Thoracic aorta (tissue), 2 donors: ENCODE measurements around the gene SLC25A10. TPM values are rescaled to one million over a fixed set of nuclear protein-coding genes. Genes with fewer than 3 reads are reported as not detected.
A peak's percentile ranks its signal among the peaks of the same experiment; 100 is the strongest.

Experiments used
- ATAC-seq: fragments of 150-250 bp; one replicate; pipeline ENCODE4 v1.8.0; 2017; ENCODE audit warnings: low read depth; ENCODE audit not compliant: insufficient number of reproducible peaks, low FRiP score
- DNase-seq: peaks from one replicate; pipeline ENCODE4 v3.0.0-alpha.2; 2020; ENCODE audit warnings: low spot score
- H3K27ac ChIP-seq, 2 donors: fragments of 200-600 bp; sonication (generic); 1 replicate in 1 of 2; 2 replicates in 1 of 2; pipeline ENCODE4 v1.5.1; 2016; ENCODE audit warnings: mild to moderate bottlenecking in 2 of 2, moderate library complexity in 2 of 2
- H3K27me3 ChIP-seq: fragments of 200-600 bp; sonication (generic); replicated peaks from 2 replicates; pipeline ENCODE4 v1.6.0; 2016; ENCODE audit warnings: mild to moderate bottlenecking; ENCODE audit not compliant: insufficient read depth
- H3K36me3 ChIP-seq: fragments of 200-600 bp; sonication (generic); one replicate; pipeline ENCODE4 v1.5.1; 2016
- H3K4me1 ChIP-seq, 2 donors: fragments of 200-600 bp; sonication (generic); 1 replicate in 1 of 2; 2 replicates in 1 of 2; pipeline versions ENCODE4 v1.5.1 to v1.6.0; 2016; ENCODE audit warnings: low read depth in 2 of 2, mild to moderate bottlenecking in 1 of 2; ENCODE audit not compliant: control insufficient read depth in 1 of 2
- H3K4me3 ChIP-seq: fragments of 200-600 bp; sonication (generic); 2 replicates; pipeline ENCODE4 v1.5.1; 2016; ENCODE audit warnings: mild to moderate bottlenecking
- H3K9me3 ChIP-seq: fragments of 200-600 bp; sonication (generic); 2 replicates; pipeline ENCODE4 v1.5.1; 2016
- CTCF ChIP-seq: fragments of 200-600 bp; sonication (generic); IDR thresholded peaks from one replicate; pipeline ENCODE4 v1.5.1; 2019; ENCODE audit warnings: antibody characterized with exemption
- total RNA-seq, 2 donors: library from RNA; depleted of rRNA; stranded (reverse); fragments of >200 nt; gene quantifications; one replicate each; pipeline versions ENCODE4 v1.1.0 to v1.2.3, GENCODE V29; 2016

SLC25A10 gene
- total RNA-seq, 2 donors from 2014 or later, result 2.2 to 4.7 TPM

- H3K36me3 ChIP-seq, result peaks cover 70% of the 10 kb centered on the region
- H3K4me1 ChIP-seq, result peaks cover 0 to 3% of the 10 kb centered on the region in 2 donors
- no peak overlapping the region for H3K27ac ChIP-seq
- H3K4me3 ChIP-seq, result no peak overlapping the region
- H3K27me3 ChIP-seq, result no peaks in the 10 kb centered on the region
- ATAC-seq, result no peak
- no peak for DNase-seq
- no peak for TF ChIP-seq CTCF
- H3K9me3 ChIP-seq, result no peaks in the 10 kb centered on the region
Measured at GRCh38 chr17:81696218-81696941, 15.7 kb upstream of the SLC25A10 start.

- Histone ChIP-seq H3K27me3 (no peaks in the 10 kb centered on the region), H3K9me3 (no peaks in the 10 kb centered on the region), H3K4me3 (no peak overlapping the region), H3K4me1 (peaks cover 8 to 13% of the 10 kb centered on the region in 2 donors), H3K27ac (no peak overlapping the region), H3K36me3 (peaks cover 61% of the 10 kb centered on the region)
- no peak for ATAC-seq
- no peak for TF ChIP-seq CTCF
- DNase-seq, result no peak
Measured at GRCh38 chr17:81697261-81698044, 14.6 kb upstream of the SLC25A10 start.

GRCh38 chr17:81700353-81701287 lies 11.5 kb upstream of the SLC25A10 start:
- H3K36me3 ChIP-seq, result peaks cover 33% of the 10 kb centered on the region
- TF ChIP-seq CTCF, result no peak

GRCh38 chr17:81701288-81702071 lies 10.6 kb upstream of the SLC25A10 start:
- peak overlapping the region; percentile 72 for H3K4me3 ChIP-seq
- no peak for TF ChIP-seq CTCF
- no peaks in the 10 kb centered on the region for H3K9me3 ChIP-seq
- no peak for DNase-seq
- H3K4me1 ChIP-seq, result peaks cover 18 to 27% of the 10 kb centered on the region in 2 donors
- ATAC-seq, result no peak
- no peaks in the 10 kb centered on the region for H3K27me3 ChIP-seq
- peaks cover 27% of the 10 kb centered on the region for H3K36me3 ChIP-seq
- H3K27ac ChIP-seq, result no peak overlapping the region

More at GRCh38 chr17:81700353-81701287, 11.5 kb upstream of the SLC25A10 start:
- Histone ChIP-seq H3K27me3 (no peaks in the 10 kb centered on the region), H3K27ac (no peak overlapping the region), H3K9me3 (no peaks in the 10 kb centered on the region), H3K4me3 (no peak overlapping the region), H3K4me1 (peaks cover 18 to 27% of the 10 kb centered on the region in 2 donors)
- ATAC-seq (no peak), DNase-seq (no peak)
